ENCODE data around the gene CPHXL2. TPM values are rescaled to one million over a fixed set of nuclear protein-coding genes. Genes with fewer than 3 reads are reported as not detected.

CPHXL2 gene
- total RNA-seq, 1 donor from 2014 or later: not detected

GRCh38 chr16:75616521-75617010 lies 60.2 kb downstream of the CPHXL2 start:
- H3K27ac Mint-ChIP-seq (ENCODE audit: unreplicated experiment): no peak overlapping the region
- H3K4me1 Mint-ChIP-seq: peaks cover 11% of the 10 kb centered on the region
- H3K4me3 Mint-ChIP-seq: no peak overlapping the region
- H3K9me3 Mint-ChIP-seq: no peaks in the 10 kb centered on the region
- H3K36me3 Mint-ChIP-seq (ENCODE audit: low read depth): peaks cover 22% of the 10 kb centered on the region
- no peak for DNase-seq (ENCODE audit: low read depth, low spot score)
- H3K27me3 Mint-ChIP-seq (ENCODE audit: low read depth): no peaks in the 10 kb centered on the region
- TF ChIP-seq CTCF (conservative IDR thresholded peaks at IDR 0.05): no peak

- Mint-ChIP-seq H3K27ac (ENCODE audit: unreplicated experiment) (no peak overlapping the region), H3K4me1 (peaks cover 1% of the 10 kb centered on the region), H3K9me3 (no peaks in the 10 kb centered on the region), H3K36me3 (ENCODE audit: low read depth) (peaks cover 22% of the 10 kb centered on the region), H3K27me3 (ENCODE audit: low read depth) (no peaks in the 10 kb centered on the region), H3K4me3 (no peak overlapping the region)
- DNase-seq (ENCODE audit: low read depth, low spot score): no peak
- TF ChIP-seq CTCF (conservative IDR thresholded peaks at IDR 0.05): no peak
Observed at GRCh38 chr16:75615619-75616018, 61.2 kb downstream of the CPHXL2 start.

GRCh38 chr16:75614066-75614897 lies 62.5 kb downstream of the CPHXL2 start:
- Mint-ChIP-seq H3K36me3 (ENCODE audit: low read depth) (peaks cover 18% of the 10 kb centered on the region), H3K4me3 (no peak overlapping the region), H3K27ac (ENCODE audit: unreplicated experiment) (no peak overlapping the region), H3K9me3 (no peaks in the 10 kb centered on the region), H3K4me1 (no peaks in the 10 kb centered on the region), H3K27me3 (ENCODE audit: low read depth) (no peaks in the 10 kb centered on the region)
- no peak for DNase-seq (ENCODE audit: low read depth, low spot score)
- TF ChIP-seq CTCF (conservative IDR thresholded peaks at IDR 0.05): no peak

Other genes starting within 250 kb of the CPHXL2 start
- gene CFDP1, start 243.5 kb downstream of the CPHXL2 start, total RNA-seq: 99.8 and 103 TPM in 2 replicates
- gene TMEM170A, start 212.3 kb downstream of the CPHXL2 start, total RNA-seq: 50.5 and 56.4 TPM in 2 replicates
- 22.4 and 23.1 TPM in 2 replicates for gene CHST6, start 181.6 kb downstream of the CPHXL2 start, total RNA-seq
- 1.3 and 1.5 TPM in 2 replicates for gene CHST5, start 140.9 kb downstream of the CPHXL2 start, total RNA-seq
- gene TMEM231, start 120.8 kb downstream of the CPHXL2 start, total RNA-seq: 25.8 and 27.5 TPM in 2 replicates
- 83.0 and 87.0 TPM in 2 replicates for gene GABARAPL2, start 110.6 kb downstream of the CPHXL2 start, total RNA-seq
- 78.7 and 82.6 TPM in 2 replicates for gene ADAT1, start 53.7 kb downstream of the CPHXL2 start, total RNA-seq
- gene KARS1, start 29.3 kb downstream of the CPHXL2 start, total RNA-seq: 161 and 164 TPM in 2 replicates
- gene TERF2IP, start 29.2 kb downstream of the CPHXL2 start, total RNA-seq: 47.2 and 50.2 TPM in 2 replicates
- gene DUXB, start 24.5 kb upstream of the CPHXL2 start, total RNA-seq: not detected in 2 replicates
- not detected in 2 replicates for gene CPHXL, start 49.5 kb upstream of the CPHXL2 start, total RNA-seq

Measured in neural crest cell (in vitro differentiated cells).